ENCODE measurements around the gene RLF. TPM values are rescaled to one million over a fixed set of nuclear protein-coding genes. Genes with fewer than 3 reads are reported as not detected.

RLF gene
- polyA plus RNA-seq, 2 of the 4 experiments (the other 2 are of a cell fraction) = 4.7 to 7.9 TPM

DNA sequence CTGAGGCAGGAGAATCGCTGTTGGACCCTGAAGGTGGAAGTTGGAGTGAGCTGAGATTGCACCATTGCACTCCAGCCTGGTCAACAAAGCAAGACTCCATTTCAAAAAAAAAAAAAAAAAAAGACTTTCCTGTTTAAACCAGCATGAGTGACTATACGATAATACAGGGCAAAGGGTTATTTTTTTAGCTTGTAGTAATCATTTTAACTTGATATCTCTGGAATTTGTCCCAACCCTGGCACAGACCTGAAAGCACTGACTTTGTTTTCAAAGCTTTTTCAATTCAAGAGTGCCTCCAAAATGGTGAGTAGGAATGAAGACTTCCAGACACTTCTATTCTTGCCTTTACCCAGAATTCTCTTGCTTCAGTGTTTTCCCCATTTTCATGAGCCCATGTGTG is 82.2 kb downstream of the RLF start:
- 58% methylated on average over 2 of the region's 2 CpGs for WGBS (ENCODE audit: missing lambda C conversion rate)
- no peak overlapping the region for H3K27ac ChIP-seq
- POLR2A ChIA-PET = no interaction called here
- no peaks in the 10 kb centered on the region for H3K9me3 ChIP-seq
- no peaks in the 10 kb centered on the region for H3K4me1 ChIP-seq
- TF ChIP-seq POLR2A (IDR thresholded peaks at IDR 0.05; ENCODE audit: low read length) (no peak), BHLHE40 (IDR thresholded peaks at IDR 0.05; ENCODE audit: low read depth, low read length) (no peak), FOXS1 (CRISPR knock-in tag; IDR thresholded peaks at IDR 0.05) (no peak), HOXB5 (CRISPR knock-in tag; IDR thresholded peaks at IDR 0.05) (no peak), ZSCAN20 (CRISPR knock-in tag; IDR thresholded peaks at IDR 0.05) (no peak), KDM1A (IDR thresholded peaks at IDR 0.05; ENCODE audit: low read depth) (no peak), CHD4 (IDR thresholded peaks at IDR 0.05; ENCODE audit: borderline replicate concordance) (no peak), KDM5A (IDR thresholded peaks at IDR 0.05) (no peak), EHMT2 (IDR thresholded peaks at IDR 0.05; ENCODE audit: low read depth) (no peak), ESRRA (IDR thresholded peaks at IDR 0.05; ENCODE audit: borderline replicate concordance, low read length) (no peak), NR3C1 (IDR thresholded peaks at IDR 0.05) (no peak), JUN (IDR thresholded peaks at IDR 0.05) (no peak), CEBPB (IDR thresholded peaks at IDR 0.05) (no peak), HOXA7 (CRISPR knock-in tag; IDR thresholded peaks at IDR 0.05) (no peak), ZNF302 (CRISPR knock-in tag; IDR thresholded peaks at IDR 0.05) (no peak), RNF2 (IDR thresholded peaks at IDR 0.05; ENCODE audit: borderline replicate concordance, low read depth) (no peak), FOSB (CRISPR knock-in tag; IDR thresholded peaks at IDR 0.05) (no peak), SMC3 (IDR thresholded peaks at IDR 0.05) (no peak), TFCP2L1 (CRISPR knock-in tag; IDR thresholded peaks at IDR 0.05) (no peak)
- no peak for DNase-seq (ENCODE audit: low read depth in 1 of 2, low spot score in 1 of 2)
- CTCF ChIA-PET = no interaction called here
- no peak overlapping the region for H3K4me3 ChIP-seq
- H3K4me2 ChIP-seq = no peak overlapping the region
- no peak for FAIRE-seq
- ATAC-seq = no peak

DNA sequence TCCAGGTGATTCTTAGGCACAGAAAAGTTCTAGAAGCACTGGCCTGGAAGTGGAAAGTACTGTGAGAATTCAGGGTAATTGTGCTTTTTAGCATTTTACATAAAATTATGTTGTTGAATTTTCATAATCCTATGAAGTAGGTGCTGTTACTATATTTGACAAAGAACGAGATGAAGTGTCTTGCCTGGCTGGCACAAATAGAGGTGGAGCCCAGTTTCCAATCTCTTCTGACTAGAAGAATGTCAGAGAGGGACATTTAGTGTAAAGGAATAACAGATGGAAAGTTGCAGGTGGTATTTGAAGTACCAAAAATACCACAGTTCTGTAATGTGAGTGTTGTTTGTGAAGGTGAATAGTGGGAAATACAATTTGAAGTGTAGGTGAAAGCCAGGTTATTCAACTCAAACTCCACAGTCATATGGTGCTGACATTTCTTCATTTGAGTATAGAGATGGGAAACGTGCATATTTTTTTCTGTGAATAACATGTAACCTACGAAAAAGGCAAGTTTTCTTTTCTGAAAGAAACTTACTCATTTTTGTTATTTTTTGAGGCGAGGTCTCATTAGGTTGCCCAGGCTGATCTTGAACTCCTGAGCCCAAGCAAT is 83.1 kb downstream of the RLF start:
- Histone ChIP-seq H3K27ac (no peak overlapping the region), H3K9me3 (no peaks in the 10 kb centered on the region), H3K4me1 (no peaks in the 10 kb centered on the region), H3K4me3 (no peak overlapping the region), H3K4me2 (no peak overlapping the region)
- ATAC-seq = no peak
- CTCF ChIA-PET = interaction anchor here (0.6 kb wide), 1 partner anchor 833 kb away, joined by 3 read pairs; no protein-coding TSS in a partner anchor
- DNase-seq (ENCODE audit: low read depth in 1 of 2, low spot score in 1 of 2) = no peak
- POLR2A ChIA-PET = no interaction called here
- no peak for FAIRE-seq
- WGBS (ENCODE audit: missing lambda C conversion rate) = 66% methylated on average over 4 of the region's 4 CpGs
- no peak for TF ChIP-seq CHD2 (IDR thresholded peaks at IDR 0.05; ENCODE audit: low read length, partially characterized antibody)
- no peak for TF ChIP-seq REST (IDR thresholded peaks at IDR 0.05)
- no peak for TF ChIP-seq SMC3 (IDR thresholded peaks at IDR 0.05)
- TF ChIP-seq HOXA7 (CRISPR knock-in tag; IDR thresholded peaks at IDR 0.05) = no peak
- no peak for TF ChIP-seq EHF (CRISPR knock-in tag; IDR thresholded peaks at IDR 0.05)

DNA sequence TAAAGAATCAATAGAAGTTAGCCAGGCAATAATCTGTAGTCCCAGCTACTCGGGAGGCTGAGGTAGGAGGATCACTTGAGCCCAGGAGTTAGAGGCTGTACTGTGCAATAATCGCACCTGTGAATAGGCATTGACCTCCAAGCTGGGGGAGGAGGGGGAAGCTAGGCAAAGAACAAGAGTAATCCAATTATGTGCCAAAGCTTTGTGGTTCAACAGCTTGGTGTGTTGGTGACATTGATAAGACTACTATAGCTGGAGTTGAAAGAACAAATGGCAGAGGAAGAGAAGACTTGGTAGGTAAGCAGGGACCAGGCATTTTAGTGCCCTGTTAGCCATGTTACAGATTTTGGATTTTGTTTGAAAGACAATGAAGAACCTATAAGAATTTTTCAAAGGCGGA is 84.5 kb downstream of the RLF start:
- POLR2A ChIA-PET = no interaction called here
- Histone ChIP-seq H3K4me2 (no peak overlapping the region), H3K4me3 (no peak overlapping the region), H3K9me3 (no peaks in the 10 kb centered on the region), H3K27ac (no peak overlapping the region), H3K4me1 (no peaks in the 10 kb centered on the region)
- WGBS (ENCODE audit: missing lambda C conversion rate) = 76% methylated on average over 3 of the region's 3 CpGs
- TF ChIP-seq HOXB5 (CRISPR knock-in tag; IDR thresholded peaks at IDR 0.05) = no peak
- no peak for TF ChIP-seq USF2 (IDR thresholded peaks at IDR 0.05)
- TF ChIP-seq, protein P1, sequence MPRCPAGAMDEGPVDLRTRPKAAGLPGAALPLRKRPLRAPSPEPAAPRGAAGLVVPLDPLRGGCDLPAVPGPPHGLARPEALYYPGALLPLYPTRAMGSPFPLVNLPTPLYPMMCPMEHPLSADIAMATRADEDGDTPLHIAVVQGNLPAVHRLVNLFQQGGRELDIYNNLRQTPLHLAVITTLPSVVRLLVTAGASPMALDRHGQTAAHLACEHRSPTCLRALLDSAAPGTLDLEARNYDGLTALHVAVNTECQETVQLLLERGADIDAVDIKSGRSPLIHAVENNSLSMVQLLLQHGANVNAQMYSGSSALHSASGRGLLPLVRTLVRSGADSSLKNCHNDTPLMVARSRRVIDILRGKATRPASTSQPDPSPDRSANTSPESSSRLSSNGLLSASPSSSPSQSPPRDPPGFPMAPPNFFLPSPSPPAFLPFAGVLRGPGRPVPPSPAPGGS (IDR thresholded peaks at IDR 0.05) = no peak
- TF ChIP-seq CBX2 (IDR thresholded peaks at IDR 0.05; ENCODE audit: borderline replicate concordance, low read depth) = no peak
- TF ChIP-seq JUN (IDR thresholded peaks at IDR 0.05) = no peak
- TF ChIP-seq MAZ (IDR thresholded peaks at IDR 0.05; ENCODE audit: borderline replicate concordance, low read depth, low read length) = no peak
- CTCF ChIA-PET = interaction anchor here (0.6 kb wide), 1 partner anchor 47 kb away, joined by 3 read pairs; no protein-coding TSS in a partner anchor
- ATAC-seq (no peak), DNase-seq (ENCODE audit: low read depth in 1 of 2, low spot score in 1 of 2) (no peak), FAIRE-seq (no peak)
